Epithelial cell of esophagus (primary cell): ENCODE measurements around the gene FHOD3.

ENCODE experiments used
- DNase-seq: peaks from one replicate; pipeline ENCODE4 v3.0.0; 2010; ENCODE audit warnings: low read depth
- H3K4me3 ChIP-seq: 2 replicates; pipeline ENCODE4 v1.5.1; 2011; ENCODE audit warnings: mild to moderate bottlenecking, low read length, control low read depth
- CTCF ChIP-seq: IDR thresholded peaks from 2 replicates; pipeline ENCODE4 v1.5.1; 2011; ENCODE audit warnings: low read depth, mild to moderate bottlenecking, low read length, control low read depth, inconsistent platforms; ENCODE audit not compliant: insufficient read depth; ENCODE audit errors: missing control alignments

FHOD3 gene

DNA sequence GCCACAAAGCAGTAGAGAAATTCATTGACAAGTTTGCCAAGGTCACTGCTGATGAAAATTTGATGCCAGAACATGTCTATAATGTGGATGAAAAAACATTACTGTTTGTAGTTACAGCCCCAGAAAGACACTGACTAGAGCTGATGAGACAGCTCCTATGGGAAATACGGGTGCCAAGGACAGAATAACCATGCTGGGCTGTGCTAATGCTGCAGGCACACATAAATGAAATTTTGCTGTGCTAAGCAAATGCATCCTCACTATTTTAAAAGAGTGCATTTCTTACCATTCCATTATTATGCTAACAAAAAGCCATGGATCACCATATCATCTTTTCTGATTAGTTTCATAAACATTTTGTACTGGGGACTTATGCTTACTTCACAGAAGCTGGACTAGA is 208.2 kb downstream of the FHOD3 start:
- no peak overlapping the region for H3K4me3 ChIP-seq
- DNase-seq: no peak
- no peak for TF ChIP-seq CTCF

DNA sequence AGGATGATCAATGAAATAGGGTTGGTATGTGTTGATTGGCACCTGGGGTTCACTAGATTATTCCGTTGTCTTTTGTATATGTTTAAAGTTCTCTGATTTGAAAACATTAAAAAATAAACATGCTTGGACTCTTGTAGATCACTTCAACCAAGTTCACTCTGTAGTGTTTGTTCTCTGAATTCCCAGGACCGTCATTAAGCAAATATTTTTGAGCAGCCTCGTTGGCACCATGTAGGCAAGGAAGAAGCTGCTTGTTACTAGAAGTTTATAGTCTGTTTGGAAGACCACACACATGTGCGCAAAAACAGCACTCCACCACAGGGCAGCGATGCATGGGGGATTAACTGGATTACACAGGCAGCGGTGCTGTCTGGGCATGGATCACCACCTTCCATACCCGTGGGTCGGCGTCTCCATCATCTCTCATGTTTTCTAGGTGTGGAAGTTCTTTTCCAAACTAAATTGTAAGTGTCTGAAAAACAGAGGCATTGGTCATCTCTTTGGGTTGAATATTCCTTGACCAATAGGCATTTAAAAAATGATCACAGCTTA is 212.2 kb downstream of the FHOD3 start:
- no peak for TF ChIP-seq CTCF
- no peak for DNase-seq
- H3K4me3 ChIP-seq: no peak overlapping the region

DNA sequence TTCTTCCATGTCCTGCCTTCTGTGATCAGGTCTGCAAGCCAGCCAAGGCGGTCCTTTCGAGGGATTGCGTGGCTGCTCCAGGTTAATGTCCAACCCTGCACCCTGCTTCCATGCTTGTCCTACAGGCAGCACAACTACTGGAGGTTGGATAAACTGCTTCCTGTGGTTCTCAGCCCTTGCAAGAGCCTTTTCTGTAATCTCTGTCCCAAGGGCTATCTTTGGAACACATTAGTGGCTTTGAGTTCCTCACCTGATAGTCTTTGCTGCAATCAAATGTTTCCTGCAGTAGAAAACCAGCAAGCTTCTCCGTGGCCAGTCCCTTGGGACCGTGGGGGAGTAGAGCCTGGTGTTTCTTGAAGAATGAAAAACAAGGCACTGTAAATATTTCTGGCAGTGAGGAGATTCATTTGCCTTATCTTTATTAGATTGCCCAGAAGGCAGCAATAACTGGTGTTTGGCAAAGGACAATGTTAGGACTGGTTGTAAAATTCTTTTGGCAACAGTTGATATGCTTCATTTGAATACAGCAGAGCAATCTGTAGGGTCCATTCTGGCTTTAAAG is 214.4 kb downstream of the FHOD3 start:
- no peak for TF ChIP-seq CTCF
- DNase-seq: no peak

GRCh38 chr18:36513556-36513955 is 216.0 kb downstream of the FHOD3 start:
- no peak for DNase-seq
- H3K4me3 ChIP-seq: no peak overlapping the region
- TF ChIP-seq CTCF: no peak

More for the DNA sequence above, 214.4 kb downstream of the FHOD3 start:
- no peak overlapping the region for H3K4me3 ChIP-seq

DNA sequence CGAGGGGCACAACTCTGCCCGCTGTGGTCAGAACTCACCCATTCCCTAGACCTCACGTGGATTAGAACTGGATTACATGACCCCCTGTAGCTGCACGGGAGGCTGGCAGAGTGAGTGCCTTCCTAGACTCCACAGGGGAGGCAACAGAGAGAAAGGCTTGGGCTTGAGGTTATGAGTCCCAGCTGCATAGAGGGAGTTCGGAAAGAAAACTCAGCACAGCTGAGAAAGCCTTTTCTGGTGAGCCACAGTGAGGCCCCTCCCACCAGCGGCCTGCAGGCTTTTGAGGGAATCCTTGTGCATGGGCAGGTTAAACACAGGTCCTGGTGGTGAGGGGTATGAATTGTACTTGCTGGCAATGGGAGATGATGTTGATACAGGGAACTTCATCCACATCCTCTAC is 217.3 kb downstream of the FHOD3 start:
- no peak overlapping the region for H3K4me3 ChIP-seq
- TF ChIP-seq CTCF: no peak
- no peak for DNase-seq

GRCh38 chr18:36516258-36516657 is 218.7 kb downstream of the FHOD3 start:
- DNase-seq: no peak
- no peak for TF ChIP-seq CTCF
- H3K4me3 ChIP-seq: no peak overlapping the region

- H3K4me3 ChIP-seq: no peak overlapping the region
- TF ChIP-seq CTCF: no peak
- no peak for DNase-seq
These were observed 219.2 kb downstream of the FHOD3 start for GRCh38 chr18:36516726-36517125.
